Endothelial cell (in vitro differentiated cells): ENCODE results near the gene ZKSCAN1. TPM values are rescaled to one million over a fixed set of nuclear protein-coding genes. Genes with fewer than 3 reads are reported as not detected.

Experiments used
- DNase-seq: peaks from one replicate; pipeline ENCODE4 v3.0.0; 2021; ENCODE audit warnings: low spot score
- H3K27ac Mint-ChIP-seq: one replicate; pipeline ENCODE4 v1.8.0; 2021; ENCODE audit warnings: mixed read lengths, inconsistent platforms; ENCODE audit not compliant: unreplicated experiment
- H3K27me3 Mint-ChIP-seq: one replicate; pipeline ENCODE4 v1.8.0; 2021; ENCODE audit warnings: mild to moderate bottlenecking, moderate library complexity, mixed read lengths, inconsistent platforms; ENCODE audit not compliant: unreplicated experiment
- H3K36me3 Mint-ChIP-seq: one replicate; pipeline ENCODE4 v1.8.0; 2021; ENCODE audit warnings: mild to moderate bottlenecking, low read depth, mixed read lengths, inconsistent platforms; ENCODE audit not compliant: unreplicated experiment
- H3K4me1 Mint-ChIP-seq: one replicate; pipeline ENCODE4 v1.8.0; 2021; ENCODE audit warnings: mild to moderate bottlenecking, mixed read lengths, inconsistent platforms; ENCODE audit not compliant: unreplicated experiment
- H3K4me3 Mint-ChIP-seq: one replicate; pipeline ENCODE4 v1.8.0; 2021; ENCODE audit warnings: mild to moderate bottlenecking, mixed read lengths, inconsistent platforms; ENCODE audit not compliant: unreplicated experiment
- H3K9me3 Mint-ChIP-seq: one replicate; pipeline ENCODE4 v1.8.0; 2021; ENCODE audit warnings: mixed read lengths, inconsistent platforms; ENCODE audit not compliant: unreplicated experiment
- CTCF ChIP-seq: fragments of 200-600 bp; sonication (generic); IDR thresholded peaks from one replicate; pipeline ENCODE4 v1.5.0; 2021; ENCODE audit warnings: antibody characterized with exemption; ENCODE audit not compliant: unreplicated experiment
- total RNA-seq: library from RNA; stranded (reverse); fragmentation: NEBNext Ultra II Directional; extraction: Animal tissue kit (Norgen Biotek cat#: 25700); gene quantifications from one replicate; pipeline ENCODE4 v1.2.1, GENCODE V29; 2021; ENCODE audit not compliant: unreplicated experiment

Gene ZKSCAN1
- total RNA-seq, 1 donor from 2014 or later = 63.1 TPM

- H3K27ac Mint-ChIP-seq = peak overlapping the region; percentile 95
- peaks cover 29% of the 10 kb centered on the region for H3K36me3 Mint-ChIP-seq
Observed at GRCh38 chr7:100080907-100081534, 65.6 kb downstream of the ZKSCAN1 start.

GRCh38 chr7:100081535-100082102 lies 66.2 kb downstream of the ZKSCAN1 start, which contains the start of gene ZNF3:
Gene ZNF3, minus strand, starts transcription at chr7:100081723. Its CDS starts 4,366 bp downstream, at chr7:100077357.
- TF ChIP-seq CTCF = peak; percentile 98
- H3K4me1 Mint-ChIP-seq = peaks cover 22% of the 10 kb centered on the region

More at GRCh38 chr7:100080907-100081534, 65.6 kb downstream of the ZKSCAN1 start:
- Mint-ChIP-seq H3K4me1 (peaks cover 22% of the 10 kb centered on the region), H3K9me3 (no peaks in the 10 kb centered on the region), H3K27me3 (peaks cover 29% of the 10 kb centered on the region), H3K4me3 (peak overlapping the region; percentile 96)
- TF ChIP-seq CTCF = no peak
- DNase-seq = no peak

GRCh38 chr7:100082978-100083377 lies 67.6 kb downstream of the ZKSCAN1 start:
- peaks cover 28% of the 10 kb centered on the region for H3K4me1 Mint-ChIP-seq
- no peak for DNase-seq

More at GRCh38 chr7:100081535-100082102, 66.2 kb downstream of the ZKSCAN1 start, which contains the start of gene ZNF3:
- peak within 1 kb of the TSS; percentile 98 for H3K27ac Mint-ChIP-seq
- peaks cover 28% of the 10 kb centered on the region for H3K27me3 Mint-ChIP-seq
- peak; percentile 99 for DNase-seq
- H3K9me3 Mint-ChIP-seq = no peaks in the 10 kb centered on the region
- peaks cover 23% of the 10 kb centered on the region for H3K36me3 Mint-ChIP-seq
- peak within 1 kb of the TSS; percentile 96 for H3K4me3 Mint-ChIP-seq

GRCh38 chr7:100085515-100085914 lies 70.1 kb downstream of the ZKSCAN1 start:
- Mint-ChIP-seq H3K36me3 (peaks cover 12% of the 10 kb centered on the region), H3K4me1 (peaks cover 32% of the 10 kb centered on the region), H3K27ac (no peak overlapping the region), H3K9me3 (no peaks in the 10 kb centered on the region), H3K27me3 (peaks cover 17% of the 10 kb centered on the region), H3K4me3 (no peak overlapping the region)
- TF ChIP-seq CTCF = no peak
- no peak for DNase-seq

More at GRCh38 chr7:100082978-100083377, 67.6 kb downstream of the ZKSCAN1 start:
- H3K36me3 Mint-ChIP-seq = peaks cover 15% of the 10 kb centered on the region
- H3K27ac Mint-ChIP-seq = peak overlapping the region; percentile 98
- no peak for TF ChIP-seq CTCF
- no peaks in the 10 kb centered on the region for H3K9me3 Mint-ChIP-seq
- peaks cover 28% of the 10 kb centered on the region for H3K27me3 Mint-ChIP-seq
- H3K4me3 Mint-ChIP-seq = peak overlapping the region; percentile 92
